ENCODE measurements around the gene MAP3K14. TPM values are rescaled to one million over a fixed set of nuclear protein-coding genes. Genes with fewer than 3 reads are reported as not detected.
A peak's percentile ranks its signal among the peaks of the same experiment; 100 is the strongest.

The MAP3K14 gene
- polyA plus RNA-seq, 3 donors: 1.4 to 29.9 (median 3.8) TPM

- WGBS (ENCODE audit: insufficient coverage): 75% methylated on average over 4 of the region's 12 CpGs
- Mint-ChIP-seq H3K36me3 (peaks cover 66 to 75% of the 10 kb centered on the region in 2 donors), H3K4me1 (peaks cover 96% of the 10 kb centered on the region), H3K27me3 (ENCODE audit: low read depth in 3 of 3) (peaks cover 0 to 4% (median 3%) of the 10 kb centered on the region in 3 donors), H3K4me3 (peak overlapping the region in 1 of 2 donors; percentile 65), H3K27ac (peak overlapping the region; percentile 98 to 100 (median 100)), H3K9me3 (peaks cover 0 to 1% (median 0%) of the 10 kb centered on the region in 7 donors)
- H3K36me3 ChIP-seq (replicated peaks in 1 of 2; ENCODE audit: control insufficient read depth in 1 of 2, insufficient read depth in 2 of 2, low read length in 2 of 2): peaks cover 40 to 45% of the 10 kb centered on the region in 2 donors
- no peak overlapping the region for H2AFZ ChIP-seq (ENCODE audit: insufficient read depth, low read depth, low read length, poor library complexity, severe bottlenecking)
- DNase-seq: peak in 2 of 3 donors; percentile 61 to 64
- H4K20me1 ChIP-seq (ENCODE audit: insufficient read depth, low read length): peaks cover 67% of the 10 kb centered on the region
- H3K27ac ChIP-seq (ENCODE audit: low read depth in 1 of 2, low read length in 2 of 2): peak overlapping the region; percentile 93 to 99
- H3K4me3 ChIP-seq (replicated peaks in 1 of 3; ENCODE audit: low read depth in 2 of 3, low read length in 3 of 3): peak overlapping the region in 1 of 3 experiments; percentile 71
- H3K9ac ChIP-seq (ENCODE audit: insufficient read depth, low read length, poor library complexity, severe bottlenecking): peak overlapping the region; percentile 91
- H3K9me3 ChIP-seq (replicated peaks in 1 of 2; ENCODE audit: control insufficient read depth in 1 of 2, insufficient read depth in 1 of 2, low read length in 2 of 2): no peaks in the 10 kb centered on the region
- H3K27me3 ChIP-seq (ENCODE audit: control insufficient read depth in 2 of 2, insufficient read depth in 2 of 2, low read length in 2 of 2): no peaks in the 10 kb centered on the region
- intact Hi-C loops (cut with micrococcal nuclease): no loop called here
- TF ChIP-seq CTCF (IDR thresholded peaks at IDR 0.05): no peak
- peak overlapping the region; percentile 98 for H3K4me2 ChIP-seq (replicated peaks; ENCODE audit: extremely low read depth, low read length, poor library complexity, severe bottlenecking)
- H3K4me1 ChIP-seq (ENCODE audit: control insufficient read depth in 1 of 2, insufficient read depth in 2 of 2, low read length in 2 of 2): peaks cover 95 to 97% of the 10 kb centered on the region in 2 donors
- H3K79me2 ChIP-seq (ENCODE audit: insufficient read depth, low read length): peaks cover 97% of the 10 kb centered on the region
Observed at GRCh38 chr17:45230787-45231480, 85.9 kb downstream of the MAP3K14 start.

GRCh38 chr17:45230410-45230786, 86.4 kb downstream of the MAP3K14 start:
- Histone ChIP-seq H3K4me3 (replicated peaks in 1 of 3; ENCODE audit: low read depth in 2 of 3, low read length in 3 of 3) (peak overlapping the region in 1 of 3 experiments; percentile 71), H3K27me3 (ENCODE audit: control insufficient read depth in 2 of 2, insufficient read depth in 2 of 2, low read length in 2 of 2) (no peaks in the 10 kb centered on the region), H3K9me3 (replicated peaks in 1 of 2; ENCODE audit: control insufficient read depth in 1 of 2, insufficient read depth in 1 of 2, low read length in 2 of 2) (no peaks in the 10 kb centered on the region), H4K20me1 (ENCODE audit: insufficient read depth, low read length) (peaks cover 63% of the 10 kb centered on the region), H2AFZ (ENCODE audit: insufficient read depth, low read depth, low read length, poor library complexity, severe bottlenecking) (no peak overlapping the region), H3K27ac (ENCODE audit: low read depth in 1 of 2, low read length in 2 of 2) (peak overlapping the region; percentile 93 to 99), H3K9ac (ENCODE audit: insufficient read depth, low read length, poor library complexity, severe bottlenecking) (peak overlapping the region; percentile 91), H3K79me2 (ENCODE audit: insufficient read depth, low read length) (peaks cover 97% of the 10 kb centered on the region), H3K4me1 (ENCODE audit: control insufficient read depth in 1 of 2, insufficient read depth in 2 of 2, low read length in 2 of 2) (peaks cover 95 to 97% of the 10 kb centered on the region in 2 donors), H3K4me2 (replicated peaks; ENCODE audit: extremely low read depth, low read length, poor library complexity, severe bottlenecking) (peak overlapping the region; percentile 98), H3K36me3 (replicated peaks in 1 of 2; ENCODE audit: control insufficient read depth in 1 of 2, insufficient read depth in 2 of 2, low read length in 2 of 2) (peaks cover 35 to 40% of the 10 kb centered on the region in 2 donors)
- H3K4me1 Mint-ChIP-seq: peaks cover 96% of the 10 kb centered on the region
- TF ChIP-seq CTCF (IDR thresholded peaks at IDR 0.05): no peak
- peaks cover 0 to 1% (median 0%) of the 10 kb centered on the region in 7 donors for H3K9me3 Mint-ChIP-seq
- H3K4me3 Mint-ChIP-seq: peak overlapping the region; percentile 21 to 65
- H3K36me3 Mint-ChIP-seq: peaks cover 64 to 74% of the 10 kb centered on the region in 2 donors
- H3K27me3 Mint-ChIP-seq (ENCODE audit: low read depth in 3 of 3): peaks cover 0 to 4% (median 0%) of the 10 kb centered on the region in 3 donors
- peak overlapping the region; percentile 98 to 100 (median 100) for H3K27ac Mint-ChIP-seq
- intact Hi-C loops (cut with micrococcal nuclease): no loop called here
- peak in 1 of 3 donors; percentile 5 for DNase-seq
- 92% methylated on average over 2 of the region's 4 CpGs for WGBS (ENCODE audit: insufficient coverage)
